Left hindlimb (tissue), 1 donor: ENCODE results near the gene PRDM16.

ENCODE experiments used
- DNase-seq: peaks from one replicate; pipeline ENCODE4 v3.0.0-alpha.2; 2018

The PRDM16 gene

DNA sequence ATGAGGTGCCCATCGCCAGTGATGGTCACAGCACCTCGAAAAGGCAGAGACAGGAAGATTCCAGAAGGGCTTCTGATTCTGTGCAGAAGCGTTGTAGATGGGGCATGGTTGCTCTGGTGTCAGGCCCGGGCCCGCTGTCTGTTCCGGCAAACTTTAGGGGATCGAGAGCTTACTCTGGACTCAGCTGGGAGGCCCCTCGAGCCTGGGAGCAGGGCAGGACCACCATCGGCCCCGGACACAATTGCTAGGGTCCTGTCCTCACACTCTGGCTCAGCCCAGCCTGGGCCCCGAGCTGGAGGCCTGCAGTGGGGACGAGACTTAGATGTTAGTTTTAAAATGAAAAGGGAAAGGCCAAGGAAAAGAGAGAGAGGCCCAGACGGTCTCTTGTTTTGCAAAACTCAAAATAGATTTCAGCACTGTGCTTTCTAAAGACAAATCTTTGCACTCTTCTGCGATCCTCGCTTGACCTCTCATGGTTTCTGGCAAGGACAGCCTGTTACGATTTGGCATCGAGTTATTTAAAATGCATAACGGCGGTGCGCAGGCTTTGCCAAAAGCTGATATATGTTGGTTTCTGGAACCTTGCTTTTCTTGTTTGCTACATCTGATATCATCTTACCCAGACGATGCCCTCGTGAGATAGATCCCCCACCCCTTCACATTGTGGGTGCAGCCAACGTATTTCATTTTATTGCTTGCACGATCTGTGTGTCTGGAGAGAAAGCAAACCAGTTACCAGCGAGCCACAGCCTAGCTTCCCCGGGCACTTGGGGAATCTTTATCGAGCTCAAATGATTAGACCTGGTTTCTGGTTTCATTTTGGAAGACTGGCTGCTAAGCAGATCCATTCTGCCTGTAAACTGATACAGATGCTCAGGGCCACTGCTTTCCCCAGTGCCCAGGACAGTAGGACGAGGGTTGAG lies 58.0 kb downstream of the PRDM16 start:
- DNase-seq, result no peak

DNA sequence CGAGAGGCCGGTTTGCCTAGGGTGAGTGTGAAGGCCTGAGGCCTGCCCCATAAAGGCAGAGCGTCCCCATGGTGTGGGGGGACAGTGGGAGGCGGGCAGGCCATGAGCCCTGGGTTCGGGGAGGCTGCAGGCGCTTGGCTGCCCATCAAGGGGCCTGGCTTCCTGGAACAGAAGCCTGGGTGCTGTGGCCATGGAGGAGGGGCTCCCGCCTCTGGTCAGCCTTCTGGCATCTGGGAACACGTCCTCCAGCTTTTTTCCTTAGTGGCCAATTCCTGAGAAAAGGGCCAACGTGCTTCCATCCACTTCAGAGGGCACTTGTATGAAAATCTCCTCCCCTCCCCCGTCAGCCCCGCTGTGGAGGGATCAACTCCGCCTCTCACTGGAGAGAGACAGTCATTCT lies 58.7 kb downstream of the PRDM16 start:
- no peak for DNase-seq

DNA sequence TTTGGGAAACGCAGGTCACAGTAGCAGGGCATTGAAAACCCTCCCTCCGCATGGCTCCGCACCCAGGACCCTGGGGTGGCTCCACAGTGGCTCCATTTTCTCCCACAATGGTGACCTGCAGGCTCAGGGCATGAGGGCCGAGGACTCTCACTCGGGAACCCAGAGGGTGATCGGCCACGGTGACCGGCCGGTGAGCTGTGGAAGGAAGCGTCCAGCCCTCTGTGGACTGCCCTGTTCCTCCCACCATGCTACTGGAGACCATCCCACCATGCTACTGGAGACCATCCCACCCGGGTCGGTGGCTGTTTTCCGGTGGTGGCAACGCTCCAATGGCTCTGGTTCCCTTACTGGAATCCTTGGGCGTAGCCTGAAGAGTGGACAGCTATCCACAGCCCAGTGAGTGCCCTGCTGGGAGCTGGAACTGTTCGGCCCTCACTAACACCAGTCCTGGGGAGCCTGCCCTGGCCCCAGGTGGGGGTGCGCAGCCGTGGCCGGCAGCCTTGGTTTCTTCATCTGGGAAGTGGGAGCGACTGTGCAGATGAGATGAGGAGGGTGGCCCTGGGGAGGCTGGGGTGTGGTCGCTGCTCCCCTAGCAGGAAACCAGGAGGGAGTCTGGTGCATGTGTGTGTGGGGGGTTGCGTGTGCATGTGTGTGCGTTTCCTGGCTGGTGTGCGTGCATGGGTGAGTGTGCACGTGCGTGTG lies 59.6 kb downstream of the PRDM16 start:
- DNase-seq, result no peak

DNA sequence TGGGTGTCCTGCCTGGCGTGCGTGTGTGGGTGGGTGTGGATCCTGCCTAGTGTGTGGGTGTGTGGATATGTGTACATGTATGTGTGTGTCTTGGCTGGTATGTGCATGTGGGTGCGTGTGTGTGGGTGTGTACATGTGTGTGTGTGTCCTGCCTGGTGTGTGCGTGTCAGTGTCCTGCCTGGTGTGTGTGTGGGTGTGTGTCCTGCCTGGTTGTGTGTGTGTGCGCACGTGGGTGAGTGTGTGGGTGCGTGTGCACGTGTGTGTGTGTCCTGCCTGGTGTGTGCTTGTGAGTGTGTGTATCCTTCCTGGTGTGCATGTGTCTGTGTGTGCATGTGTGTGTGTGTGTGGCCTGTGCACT lies 60.1 kb downstream of the PRDM16 start:
- DNase-seq, result no peak

DNA sequence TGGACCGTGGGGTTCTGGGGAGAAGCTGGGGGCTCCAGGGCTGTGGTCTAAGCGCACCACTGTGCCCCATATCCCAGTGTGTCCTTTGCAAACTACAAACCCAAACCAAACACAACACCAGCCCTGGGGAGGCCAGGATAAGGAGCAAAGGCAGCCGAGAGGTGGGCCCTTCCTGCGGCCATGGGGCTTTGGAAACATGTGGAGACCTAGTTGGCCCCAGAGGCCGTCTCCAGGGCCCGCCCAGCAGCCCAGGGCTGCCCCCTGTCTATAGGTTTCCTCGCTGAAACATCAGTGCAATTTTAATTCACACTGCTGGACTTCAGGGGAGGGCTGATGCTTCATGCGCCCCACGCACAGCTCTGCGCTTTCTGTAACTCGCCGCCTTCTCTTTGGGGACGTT lies 61.3 kb downstream of the PRDM16 start:
- no peak for DNase-seq

DNA sequence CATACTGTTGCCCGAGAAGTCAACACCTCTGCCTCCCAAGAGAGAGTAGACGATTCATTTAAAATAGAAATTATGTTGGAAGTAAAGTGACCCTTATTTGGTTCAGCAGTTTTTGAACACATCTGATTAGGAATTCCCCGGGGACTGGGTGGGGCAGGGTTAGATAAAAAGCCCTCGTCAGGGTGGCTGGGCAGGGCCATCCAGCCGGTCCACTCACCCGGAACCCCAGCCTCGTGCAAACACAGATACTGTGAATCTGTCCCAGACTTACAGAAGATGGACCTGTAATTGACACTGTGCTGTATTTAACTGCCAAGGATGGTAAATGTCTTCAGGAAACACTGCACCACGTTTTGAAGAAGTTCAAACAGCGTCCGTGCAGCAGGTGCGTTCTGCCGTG lies 63.7 kb downstream of the PRDM16 start:
- no peak for DNase-seq

DNA sequence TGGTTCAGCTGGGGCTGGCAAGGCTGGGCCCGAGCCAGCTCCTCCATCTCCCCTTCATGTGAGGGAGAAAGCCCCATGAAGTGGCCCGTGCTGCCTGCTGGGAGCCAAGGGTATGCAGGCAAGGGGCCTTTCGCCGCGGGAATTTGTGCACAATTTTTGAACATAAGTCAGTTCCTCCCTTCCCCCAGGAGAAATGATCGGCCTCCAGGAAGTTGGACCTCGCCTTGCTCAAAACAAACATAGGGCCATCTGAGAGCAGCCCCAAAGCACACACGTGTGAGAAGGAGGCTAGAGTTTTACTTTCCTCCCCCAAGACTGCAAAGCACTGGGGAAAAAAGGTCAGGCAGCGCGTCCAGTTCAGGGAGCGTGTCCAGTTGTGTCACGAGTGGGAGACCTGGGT lies 64.7 kb downstream of the PRDM16 start:
- DNase-seq, result no peak

DNA sequence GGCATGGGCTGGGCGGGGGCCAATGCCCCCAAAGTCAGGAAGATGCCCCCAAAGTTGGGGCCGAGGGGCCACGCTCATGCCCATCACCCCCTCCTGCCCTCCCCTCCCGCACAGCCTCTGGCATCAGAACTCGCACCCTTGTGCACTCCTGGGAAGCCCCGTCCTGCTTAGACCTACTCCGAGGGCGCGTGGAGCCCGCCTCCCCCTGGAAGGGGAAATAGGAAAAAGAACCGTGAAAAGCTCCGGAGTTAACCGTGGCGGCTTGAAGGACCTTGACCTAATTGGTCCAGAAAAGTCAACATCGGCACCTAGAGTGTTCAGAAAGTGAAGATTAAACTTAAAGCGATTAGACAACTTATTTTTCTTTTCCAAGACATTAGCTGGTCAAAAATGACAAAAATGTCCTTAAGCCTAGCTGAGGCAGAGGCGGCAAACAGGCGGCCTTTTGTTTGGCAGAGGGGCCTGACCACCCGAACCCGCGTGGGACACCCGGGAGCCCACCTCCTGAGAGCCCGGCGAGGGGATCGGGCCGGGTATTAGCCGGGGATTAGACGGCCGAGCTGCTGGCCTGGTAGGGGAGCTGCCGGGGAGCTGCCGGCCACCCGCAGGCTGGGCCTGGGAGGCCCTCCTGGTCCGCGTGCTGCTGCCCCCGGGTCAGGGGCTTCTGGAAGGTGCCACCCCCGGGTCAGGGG lies 65.5 kb downstream of the PRDM16 start:
- DNase-seq, result no peak

DNA sequence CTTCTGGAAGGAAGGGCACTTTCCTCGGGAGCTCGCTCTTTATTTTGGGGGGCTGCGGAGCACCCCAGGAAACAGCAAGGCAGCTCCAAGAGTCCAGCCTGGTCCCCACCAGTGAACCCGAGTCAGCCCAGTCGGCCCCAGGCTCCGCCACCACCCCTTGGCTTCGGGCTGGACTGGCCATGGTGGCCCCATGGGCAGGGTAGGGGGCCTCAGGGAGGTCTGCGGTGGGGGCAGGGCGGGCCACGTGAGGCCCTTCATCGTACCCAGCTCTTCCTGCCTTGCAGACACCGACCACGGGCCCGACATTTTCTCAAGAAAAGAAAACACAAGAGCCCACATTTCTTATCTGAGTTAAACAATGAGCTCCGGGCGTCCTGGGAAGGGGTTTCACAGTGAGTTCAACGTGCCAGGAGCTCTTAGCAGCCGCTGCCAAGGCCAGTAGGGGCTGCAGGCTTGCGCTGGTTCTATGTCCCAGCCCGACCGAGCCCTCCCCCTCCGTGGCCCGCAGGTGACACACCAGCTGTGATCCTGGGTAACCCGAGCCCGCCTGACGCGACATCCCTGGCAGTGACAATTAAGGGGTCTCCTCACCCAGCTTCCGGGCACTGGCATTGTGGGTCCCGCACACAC lies 66.2 kb downstream of the PRDM16 start:
- DNase-seq, result no peak

DNA sequence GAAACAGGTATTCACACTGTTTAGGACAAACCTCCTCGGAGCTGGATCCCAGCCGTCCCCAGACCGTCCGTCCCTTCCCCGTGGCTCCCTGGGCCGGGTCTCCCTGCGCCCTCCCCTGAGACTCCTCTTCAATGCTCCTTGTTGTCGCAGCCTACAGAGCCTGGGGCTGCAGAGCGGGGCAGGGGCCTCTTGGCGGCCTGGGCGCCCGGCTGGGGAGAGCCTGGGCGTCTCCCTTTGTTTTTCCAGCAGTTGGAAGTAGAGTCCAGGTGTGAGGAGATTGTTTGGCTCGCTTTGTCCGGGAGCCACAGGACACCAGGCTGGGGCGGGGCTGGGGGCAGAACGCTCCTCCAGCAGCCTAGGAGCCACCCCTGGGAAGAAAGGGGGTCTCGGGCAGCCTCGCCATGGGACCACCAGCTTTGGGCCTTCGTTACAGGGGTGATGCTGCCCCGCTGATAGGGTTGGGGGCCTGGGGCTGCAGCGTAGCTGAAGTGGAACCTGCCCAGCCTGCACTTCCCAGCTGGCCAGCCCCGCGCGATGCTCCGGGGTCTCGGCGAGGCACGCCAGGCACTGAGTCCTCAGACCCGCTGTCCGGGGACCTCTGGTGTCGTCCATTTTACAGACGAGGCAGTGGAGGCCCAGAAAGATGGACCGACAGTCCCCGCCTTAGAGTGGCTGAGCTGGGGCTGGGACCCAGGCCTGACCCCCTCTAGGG lies 66.9 kb downstream of the PRDM16 start:
- no peak for DNase-seq

DNA sequence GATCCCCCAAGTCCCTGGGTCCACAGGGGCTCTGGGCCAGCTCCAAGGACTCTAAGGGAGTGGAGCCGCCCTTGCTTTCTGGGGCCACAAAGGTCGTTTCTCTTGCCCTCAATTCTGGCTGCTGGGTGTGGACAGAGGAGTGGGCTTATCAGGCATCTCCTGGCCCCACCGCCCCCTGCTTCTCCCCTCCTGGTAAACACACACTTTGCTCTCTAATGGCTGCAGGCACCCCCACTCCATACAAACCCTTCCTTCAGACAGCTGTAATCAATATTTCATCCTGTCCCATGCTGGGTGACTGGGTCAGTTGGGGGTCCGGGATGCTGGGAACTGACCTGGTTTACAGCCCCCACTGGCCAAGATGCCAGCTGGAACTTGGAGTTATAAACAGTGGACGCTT lies 67.5 kb downstream of the PRDM16 start:
- DNase-seq, result no peak

DNA sequence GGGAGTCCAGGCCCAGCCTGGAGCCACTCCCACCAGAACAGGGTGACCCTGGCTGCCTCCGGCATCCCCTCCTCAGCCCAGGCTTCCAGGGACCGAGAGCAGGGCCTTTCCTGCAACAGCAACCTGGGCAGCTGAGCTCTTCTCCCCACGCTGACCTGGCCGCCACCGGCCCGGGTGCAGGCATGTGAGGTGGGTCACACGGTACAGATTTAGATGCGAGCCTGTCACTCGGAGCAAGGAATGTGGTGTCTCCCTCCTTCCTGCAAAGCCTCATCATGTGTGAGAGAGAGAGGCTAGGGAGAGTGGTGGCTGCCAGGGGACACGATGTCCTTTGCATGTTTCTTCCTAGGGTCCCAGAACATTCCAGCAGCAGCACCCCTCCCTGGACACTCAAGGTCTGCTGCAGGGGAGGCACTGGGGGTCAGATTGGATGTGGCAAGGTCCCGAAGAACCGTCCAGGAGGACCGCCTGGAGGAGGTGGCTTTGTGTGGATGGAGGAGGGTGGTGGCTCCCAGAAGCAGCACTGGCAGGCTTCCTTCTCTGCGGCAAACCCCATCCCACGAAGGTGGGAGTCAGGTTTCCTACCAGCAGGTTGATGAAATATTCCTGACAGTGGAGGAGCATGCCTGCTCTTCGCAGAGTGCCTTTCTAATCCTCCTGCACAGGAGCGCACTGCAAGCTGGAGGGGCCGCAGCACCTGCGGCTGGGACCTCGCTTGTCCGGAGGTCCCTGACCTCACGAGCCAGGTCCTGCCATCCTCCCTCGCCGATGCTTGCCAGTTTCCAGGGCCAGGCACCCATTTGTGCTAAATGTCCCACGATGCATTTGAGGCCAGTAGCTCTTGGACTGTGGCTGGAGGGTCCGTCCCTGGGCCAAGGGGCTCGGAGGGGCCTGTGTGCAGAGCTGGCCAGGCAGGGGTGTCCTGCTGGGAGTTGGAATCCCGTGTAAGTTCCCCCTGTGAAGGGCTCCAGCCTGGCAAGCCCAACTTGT lies 68.4 kb downstream of the PRDM16 start:
- DNase-seq, result no peak

DNA sequence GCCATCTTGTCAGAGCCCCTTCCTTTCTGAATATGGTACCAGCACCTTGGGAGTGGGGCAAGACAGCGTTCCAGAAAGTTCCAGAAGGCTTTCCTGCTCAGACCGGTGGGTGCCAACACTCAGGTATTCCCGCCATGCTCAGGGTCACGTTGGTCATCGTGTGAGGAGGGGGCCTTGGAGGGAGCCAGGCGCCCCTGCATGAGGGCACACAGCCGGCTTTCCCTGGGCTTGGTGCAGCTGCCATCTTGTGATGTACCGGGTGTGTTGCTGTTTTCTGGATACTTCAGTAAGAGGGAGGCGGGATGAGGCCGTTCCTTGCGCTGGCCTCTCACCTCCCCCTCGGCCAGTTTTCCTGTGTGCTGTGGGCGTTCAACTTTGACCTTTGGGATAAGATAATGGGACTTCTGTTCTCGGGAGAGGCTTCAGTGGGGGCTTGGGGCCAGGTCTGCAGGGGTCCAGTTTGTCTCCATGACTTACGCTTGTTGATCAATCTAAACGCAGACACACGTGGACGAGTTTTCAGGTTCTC lies 69.7 kb downstream of the PRDM16 start:
- DNase-seq, result no peak

DNA sequence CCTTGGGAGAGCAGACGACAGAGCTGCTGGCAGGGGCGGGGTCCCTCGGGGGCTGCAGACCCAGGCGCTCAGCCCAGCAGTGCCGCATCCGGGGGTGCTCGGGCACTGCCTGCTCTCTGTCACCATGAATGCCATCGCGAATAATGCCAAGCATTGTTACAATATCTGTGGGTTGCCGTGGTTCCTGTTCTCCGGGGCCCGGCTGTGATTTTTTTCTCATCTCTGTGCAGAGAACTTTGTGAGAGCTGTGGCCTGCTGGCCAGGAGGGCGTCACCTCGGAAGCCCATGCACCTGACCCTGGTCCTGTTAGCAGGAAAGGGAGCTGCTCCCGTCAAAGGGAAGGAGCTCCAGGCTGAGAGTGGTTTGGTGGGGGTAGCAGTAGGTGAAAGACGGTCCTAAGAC lies 70.4 kb downstream of the PRDM16 start:
- DNase-seq, result no peak

DNA sequence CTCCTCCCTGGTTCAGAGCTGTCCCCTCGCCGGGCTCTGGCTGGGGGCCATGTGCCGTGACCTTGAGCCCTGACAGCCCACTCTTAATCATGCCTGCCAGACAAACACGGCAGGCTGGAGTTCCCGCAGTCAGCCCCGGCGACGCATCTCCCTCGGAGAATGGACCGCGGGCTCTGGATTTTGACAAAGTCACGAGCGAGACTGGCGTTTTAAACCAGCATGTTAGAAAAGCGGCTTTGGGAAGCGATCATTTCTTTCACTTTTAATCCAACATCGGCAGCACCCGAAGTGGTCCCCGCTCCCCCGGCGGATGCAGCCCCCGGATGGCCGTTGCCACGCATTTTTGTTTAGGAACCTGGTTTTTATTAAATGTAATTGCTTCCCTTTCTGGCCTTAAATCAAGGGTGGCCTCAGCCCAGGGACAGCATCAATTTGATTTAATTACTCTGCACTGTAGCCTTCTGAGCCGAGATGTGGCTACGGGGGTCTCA lies 70.9 kb downstream of the PRDM16 start:
- no peak for DNase-seq

DNA sequence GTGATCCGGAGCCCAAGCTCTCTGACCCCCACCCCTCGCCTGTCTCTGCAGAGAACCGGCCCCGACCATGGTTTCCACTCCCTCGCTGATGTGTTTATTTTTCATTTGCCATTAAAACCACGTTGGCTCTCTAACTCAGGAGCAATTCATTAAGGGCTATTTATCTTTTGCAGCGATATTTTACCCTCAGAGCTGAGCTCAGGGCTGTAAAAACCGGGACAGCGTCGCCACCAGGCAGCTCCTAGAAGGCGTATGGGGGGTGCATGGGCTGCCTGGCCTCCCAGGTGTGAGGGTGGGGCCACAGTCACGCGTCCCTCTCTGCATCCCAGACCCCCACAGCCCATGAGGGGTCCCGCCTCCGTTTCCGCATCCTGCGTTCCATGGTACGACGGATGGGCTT lies 71.4 kb downstream of the PRDM16 start:
- DNase-seq, result no peak

DNA sequence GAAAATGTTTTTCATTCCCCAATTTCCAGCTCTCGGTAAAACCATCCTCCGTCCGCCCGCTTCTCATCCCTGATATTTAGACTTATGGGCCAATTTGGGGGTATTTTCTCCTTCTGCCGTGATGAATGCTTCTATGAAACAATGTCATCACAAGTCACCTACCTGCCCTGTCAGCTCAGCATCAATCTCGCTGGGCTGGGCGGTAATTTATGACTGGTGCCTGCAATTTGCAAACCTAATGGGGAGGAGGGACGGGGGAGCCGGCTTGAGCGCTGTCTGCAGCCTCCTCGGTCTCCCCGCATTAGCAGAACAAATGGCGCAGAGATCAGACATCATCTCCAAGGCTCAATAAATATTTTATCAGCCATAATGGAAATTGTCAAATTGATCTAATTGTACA lies 72.1 kb downstream of the PRDM16 start:
- DNase-seq, result no peak

DNA sequence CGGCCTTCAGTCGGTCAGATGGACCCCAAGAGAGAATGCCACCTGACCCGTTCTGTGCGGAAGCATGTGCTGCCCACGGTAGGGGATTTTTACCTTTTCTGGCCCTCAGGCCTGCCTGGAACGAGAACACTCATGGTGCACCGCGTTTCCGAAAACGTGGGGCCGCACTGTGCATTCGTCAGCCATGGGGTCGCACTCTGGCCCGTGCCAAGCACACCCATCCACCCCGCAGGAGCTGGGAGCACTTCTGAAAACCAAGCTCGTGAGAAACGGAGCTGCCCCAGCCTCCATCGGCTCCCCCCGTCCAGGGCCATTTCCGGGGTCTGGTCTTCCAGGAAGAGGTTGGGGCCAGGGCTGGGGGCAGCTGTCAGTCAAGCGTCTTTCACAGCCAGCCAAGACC lies 72.8 kb downstream of the PRDM16 start:
- no peak for DNase-seq

DNA sequence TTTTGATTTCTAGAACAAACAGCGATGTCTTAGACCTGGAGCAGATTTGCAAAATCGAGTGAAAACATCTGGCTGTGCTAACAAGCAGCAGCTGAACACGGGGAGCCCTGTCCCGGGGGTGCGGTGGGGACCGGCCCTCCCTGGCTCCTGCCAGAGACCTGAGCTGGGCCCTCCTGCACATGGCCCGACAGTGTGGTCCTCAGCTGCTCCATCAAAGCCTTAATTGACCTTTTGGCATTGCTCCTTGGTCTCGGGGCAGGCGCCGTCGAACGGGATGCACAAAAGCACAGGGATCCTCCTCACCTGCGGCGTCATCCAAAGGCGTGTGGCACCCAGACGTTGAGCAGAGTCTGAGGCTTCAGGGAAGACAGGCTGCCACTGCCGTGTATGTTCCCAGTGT lies 73.2 kb downstream of the PRDM16 start:
- no peak for DNase-seq

DNA sequence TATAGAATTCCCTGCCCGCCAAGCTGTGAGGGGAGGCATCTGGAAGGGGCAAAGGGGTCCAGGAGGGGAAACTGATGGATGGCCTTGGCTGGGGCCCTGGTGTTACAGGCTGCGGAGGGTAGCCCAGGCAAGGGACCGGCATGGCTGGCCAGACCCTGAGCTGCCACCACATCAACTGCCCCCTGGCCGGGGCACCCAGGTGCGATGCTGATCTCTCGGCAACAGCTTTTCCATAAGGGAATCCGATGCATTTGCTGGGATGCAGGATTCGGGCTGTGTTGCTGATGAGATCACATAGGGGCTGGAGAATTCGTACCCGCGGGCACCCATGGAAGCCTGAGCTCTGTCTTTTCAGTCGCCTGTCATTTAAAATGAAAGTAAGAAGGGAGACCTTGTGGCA lies 73.7 kb downstream of the PRDM16 start:
- no peak for DNase-seq
